NCI-H2196 (cell line): Measurements from ENCODE around the gene SUPT20H.
"Not testable (repeated sequence)": the region's sequence is repeated elsewhere in the genome, so short reads cannot be mapped to it uniquely, and the experiment has no call there.

Experiments
- DNase-seq: peaks from one replicate; lab custom pipeline; 2025; ENCODE audit not compliant: unreplicated experiment; lab: John Stamatoyannopoulos, UW

SUPT20H gene

DNA sequence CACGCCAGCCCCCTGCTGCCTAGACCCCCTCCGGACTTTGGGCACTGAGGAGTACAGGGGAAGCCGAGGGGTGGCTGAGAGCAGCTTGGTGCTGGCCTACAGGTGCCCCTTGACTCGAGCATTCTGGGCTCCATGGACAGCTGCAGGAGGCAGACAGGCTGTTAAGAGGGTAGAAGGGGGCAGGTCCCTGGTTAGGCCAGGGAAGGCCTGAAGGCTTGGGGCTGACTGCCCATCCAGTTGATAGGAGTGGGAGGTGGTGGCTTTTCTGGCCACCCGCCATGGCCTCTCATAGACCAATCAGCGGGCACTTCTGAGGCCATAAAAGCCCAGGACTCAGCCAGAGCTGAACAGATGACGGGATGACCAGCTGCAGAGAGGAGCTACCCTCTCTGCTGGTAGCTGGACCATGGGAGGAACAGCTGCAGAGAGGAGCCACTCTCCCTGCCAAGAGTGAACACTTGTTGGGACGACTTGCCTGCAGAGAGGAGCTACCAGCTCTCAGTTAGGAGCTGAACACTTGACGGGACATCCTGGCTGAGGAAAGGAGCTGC lies 10.7 kb upstream of the SUPT20H start:
- no peak for DNase-seq

DNA sequence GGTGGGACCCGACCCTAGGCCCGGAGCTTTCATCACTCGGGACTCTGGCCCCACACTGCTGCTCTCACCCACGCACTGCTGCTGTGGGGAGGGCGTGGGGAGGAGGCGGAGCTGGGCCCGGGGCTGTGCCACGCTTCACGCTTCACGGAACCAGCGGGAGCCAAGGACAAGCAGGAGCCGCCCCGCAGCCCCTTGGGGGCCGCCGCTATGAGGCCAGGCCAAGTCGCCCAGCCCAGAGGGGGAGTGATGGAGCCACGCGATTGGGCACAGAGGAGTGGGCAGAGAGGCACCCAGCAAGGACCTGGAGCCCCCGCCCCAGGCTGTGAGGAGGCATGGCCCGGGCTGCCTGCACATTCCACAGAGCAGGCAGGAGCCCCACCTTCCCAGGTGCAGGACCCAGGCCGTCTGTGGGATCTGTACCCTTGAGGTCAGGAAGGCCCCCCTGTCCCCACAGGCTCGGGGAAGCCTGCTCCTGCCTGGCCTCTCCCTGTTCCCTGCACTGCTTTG lies 10.2 kb upstream of the SUPT20H start:
- DNase-seq: no peak

DNA sequence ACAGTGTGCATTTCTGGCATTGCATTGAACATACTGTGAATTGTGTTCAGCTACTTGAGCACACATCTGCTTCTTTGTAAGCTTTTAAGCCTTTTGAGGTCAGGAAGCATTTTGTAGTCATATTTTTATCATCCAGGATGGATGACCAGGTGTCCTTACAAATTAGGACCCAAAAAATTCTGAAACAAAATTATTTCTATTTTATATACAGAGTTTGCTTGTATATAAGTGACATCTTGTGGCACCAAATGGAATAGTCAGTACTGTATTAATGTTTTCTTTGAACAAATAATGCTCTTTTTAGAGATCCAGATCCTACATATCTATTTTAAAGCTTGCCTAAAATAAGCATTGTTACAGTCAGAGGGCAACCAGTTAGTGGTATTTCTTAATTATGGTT lies 9.5 kb upstream of the SUPT20H start:
- no peak for DNase-seq

DNA sequence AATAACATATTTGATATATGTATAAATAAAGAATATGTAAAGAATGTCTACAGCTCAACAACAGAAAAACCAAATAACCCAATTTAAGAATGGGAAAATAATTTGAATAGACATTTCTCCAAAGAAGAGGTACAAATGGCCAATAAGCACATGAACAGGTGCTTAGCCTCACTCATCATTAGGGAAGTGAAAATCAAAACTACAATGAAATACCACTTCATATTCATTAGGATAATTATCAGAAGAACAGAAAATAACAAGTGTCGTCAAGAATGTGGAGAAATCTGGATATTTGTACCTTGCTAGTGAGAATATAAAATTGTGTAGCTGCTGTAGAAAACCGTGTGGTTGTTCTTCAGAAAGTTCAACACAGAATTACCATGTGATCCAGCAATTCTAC lies 8.4 kb upstream of the SUPT20H start:
- no peak for DNase-seq

DNA sequence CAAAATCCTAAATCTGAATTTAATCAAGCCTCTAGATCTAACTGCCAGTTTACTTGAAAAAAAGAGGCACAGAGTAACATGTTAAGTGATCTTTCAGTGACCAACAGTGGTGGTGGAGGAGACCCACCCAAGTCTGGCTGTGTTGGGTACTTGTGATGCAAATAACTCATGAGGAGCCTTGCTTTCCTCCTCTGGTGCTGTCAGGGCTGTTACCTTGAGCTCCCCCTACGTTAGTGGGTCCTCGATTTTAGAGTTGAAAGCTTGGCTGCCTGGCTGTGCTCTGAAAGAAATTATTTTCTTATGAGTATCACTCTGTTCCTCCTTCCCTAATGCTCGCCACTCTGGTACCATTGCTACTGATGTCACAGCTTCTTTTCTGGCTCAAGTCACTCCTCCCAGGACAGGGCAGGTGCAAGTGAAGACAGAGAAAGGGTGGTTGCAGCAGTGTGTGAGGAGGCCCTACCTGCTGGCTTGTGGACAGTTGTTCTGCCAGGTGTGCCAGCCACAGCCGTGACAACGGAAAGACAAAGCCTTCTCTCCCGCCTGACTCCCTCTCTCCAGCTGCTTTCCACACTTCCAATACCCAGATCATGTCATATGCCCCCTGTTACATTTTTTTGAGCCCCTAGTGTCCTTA lies 6.5 kb upstream of the SUPT20H start:
- no peak for DNase-seq

DNA sequence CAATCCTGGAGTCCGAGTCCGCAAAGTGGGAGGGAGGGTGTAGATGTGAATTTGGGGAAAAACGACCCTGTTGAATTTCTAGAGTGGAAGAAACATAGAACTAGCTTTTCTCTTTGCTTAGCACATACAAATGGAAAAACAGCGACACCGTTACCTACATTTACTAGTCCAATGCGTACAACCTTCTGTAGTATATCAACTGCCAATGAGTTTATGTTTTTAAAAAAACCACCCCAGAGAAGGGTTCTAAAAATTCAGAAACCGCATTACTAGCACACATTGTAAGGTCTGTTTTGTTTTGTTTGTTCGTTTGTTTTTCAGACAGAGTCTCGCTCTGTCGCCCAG lies 332 bp upstream of the SUPT20H start:
- no peak for DNase-seq

DNA sequence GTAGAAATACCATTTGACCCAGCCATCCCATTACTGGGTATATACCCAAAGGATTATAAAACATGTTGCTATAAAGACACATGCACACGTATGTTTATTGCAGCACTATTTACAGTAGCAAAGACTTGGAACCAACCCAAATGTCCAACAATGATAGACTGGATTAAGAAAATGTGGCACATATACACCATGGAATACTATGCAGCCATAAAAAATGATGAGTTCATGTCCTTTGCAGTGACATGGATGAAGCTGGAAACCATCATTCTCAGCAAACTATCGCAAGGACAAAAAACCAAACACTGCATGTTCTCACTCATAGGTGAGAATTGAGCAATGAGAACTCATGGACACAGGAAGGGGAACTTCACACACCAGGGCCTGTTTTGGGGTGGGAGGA lies 3.3 kb downstream of the SUPT20H start:
- not testable (repeated sequence) for DNase-seq

DNA sequence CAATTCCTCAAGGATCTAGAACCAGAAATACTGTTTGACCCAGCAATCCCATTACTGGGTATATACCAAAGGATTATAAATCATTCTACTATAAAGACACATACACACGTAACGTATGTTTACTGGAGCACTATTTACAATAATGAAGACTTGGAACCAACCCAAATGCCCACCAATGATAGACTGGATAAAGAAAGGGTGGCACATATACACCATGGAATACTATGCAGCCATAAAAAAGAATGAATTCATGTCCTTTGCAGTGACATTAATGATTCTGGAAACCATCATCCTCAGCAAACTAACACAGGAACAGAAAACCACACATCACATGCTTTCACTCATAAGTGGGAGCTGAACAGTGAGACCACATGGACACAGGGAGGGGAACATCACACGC lies 6.4 kb downstream of the SUPT20H start:
- DNase-seq: not testable (repeated sequence)

DNA sequence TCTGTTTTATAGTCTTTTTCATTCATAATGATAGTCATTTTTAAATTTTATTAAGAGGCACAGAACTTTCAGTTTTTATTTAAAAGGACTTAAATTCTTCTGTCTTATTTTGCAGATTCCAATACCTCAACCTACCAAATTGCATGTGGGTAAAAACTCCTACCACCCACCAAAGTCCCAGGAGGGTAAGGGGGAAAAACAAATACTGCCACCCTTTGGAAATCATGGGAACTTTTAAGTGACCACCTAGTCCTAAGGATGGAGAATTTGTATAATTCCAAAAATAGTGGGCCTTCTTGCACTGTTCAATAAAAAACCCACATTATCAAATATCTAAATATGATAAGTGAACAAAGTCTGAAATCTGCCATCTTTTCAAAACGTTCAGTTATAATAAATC lies 9.7 kb downstream of the SUPT20H start:
- no peak for DNase-seq

DNA sequence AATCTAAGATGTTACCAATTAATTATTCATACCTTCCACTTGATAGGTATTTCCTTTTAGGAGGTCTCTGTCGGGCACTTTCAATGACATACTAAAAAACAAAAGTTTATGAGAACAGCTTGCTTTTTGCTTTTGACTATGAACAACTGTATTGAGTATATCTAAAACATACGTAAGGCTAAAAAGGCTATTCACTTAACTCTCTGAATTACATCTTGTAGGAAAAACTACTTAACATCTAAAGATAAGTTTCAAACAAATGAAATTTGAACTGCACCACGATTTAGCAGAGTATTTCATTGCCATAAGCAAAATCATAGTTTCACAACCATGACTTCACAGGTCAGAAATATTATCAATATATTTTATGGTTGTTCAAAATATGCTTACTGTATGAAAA lies 11.6 kb downstream of the SUPT20H start:
- DNase-seq: no peak

DNA sequence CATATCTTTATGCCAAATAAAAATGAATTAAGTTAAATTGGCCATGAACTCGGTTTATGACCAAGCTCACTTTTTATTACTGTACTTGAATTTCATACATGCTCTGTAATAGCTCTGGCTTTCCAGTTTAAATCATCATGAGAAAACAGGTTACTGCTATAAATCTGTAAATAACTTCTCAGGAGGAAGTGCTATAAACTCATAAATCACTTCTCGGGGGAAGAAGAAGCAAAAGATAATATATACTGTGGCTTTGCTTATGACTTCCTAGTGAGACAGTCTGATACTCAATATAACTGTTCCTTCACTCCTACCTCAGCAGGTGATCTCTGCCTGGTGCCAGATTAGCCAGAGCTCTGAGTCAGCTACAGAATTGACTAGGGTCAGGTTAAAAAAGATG lies 12.5 kb downstream of the SUPT20H start:
- no peak for DNase-seq

DNA sequence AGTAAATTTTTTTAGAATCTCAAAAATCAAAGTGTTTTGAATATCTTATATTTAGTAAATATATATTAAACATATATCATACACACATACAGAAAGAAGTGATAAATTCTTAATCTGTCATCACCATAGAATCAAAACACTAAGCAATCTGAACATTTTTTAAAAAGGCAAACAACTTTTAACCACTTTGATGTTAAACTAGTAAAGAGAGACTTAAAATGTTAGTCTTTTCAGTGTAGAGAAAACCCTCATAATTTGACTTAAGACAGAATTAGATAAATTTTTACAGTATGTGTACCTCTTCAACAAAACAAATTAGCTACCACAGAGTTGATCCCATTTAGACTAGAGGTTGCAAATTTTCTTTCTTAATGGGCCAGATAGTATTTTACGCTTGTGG lies 13.4 kb downstream of the SUPT20H start:
- DNase-seq: no peak

DNA sequence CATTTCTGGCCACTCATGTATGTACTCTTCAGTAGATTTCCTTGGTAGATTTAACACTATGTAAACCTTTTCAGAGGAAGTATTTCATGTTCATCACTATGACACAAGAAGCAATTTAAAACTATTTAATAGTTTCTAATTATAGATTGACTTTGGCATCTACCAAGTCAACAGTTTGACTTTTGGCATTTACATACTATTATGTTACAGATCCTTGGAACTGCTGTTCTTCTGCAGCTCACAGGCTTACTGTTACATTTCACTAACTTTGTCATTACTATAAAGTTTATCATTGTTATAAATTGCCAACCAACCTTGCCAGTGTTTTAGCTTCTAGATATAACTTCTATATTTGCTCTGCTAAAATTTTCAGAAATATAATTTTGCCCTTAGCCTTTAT lies 18.7 kb downstream of the SUPT20H start:
- no peak for DNase-seq

DNA sequence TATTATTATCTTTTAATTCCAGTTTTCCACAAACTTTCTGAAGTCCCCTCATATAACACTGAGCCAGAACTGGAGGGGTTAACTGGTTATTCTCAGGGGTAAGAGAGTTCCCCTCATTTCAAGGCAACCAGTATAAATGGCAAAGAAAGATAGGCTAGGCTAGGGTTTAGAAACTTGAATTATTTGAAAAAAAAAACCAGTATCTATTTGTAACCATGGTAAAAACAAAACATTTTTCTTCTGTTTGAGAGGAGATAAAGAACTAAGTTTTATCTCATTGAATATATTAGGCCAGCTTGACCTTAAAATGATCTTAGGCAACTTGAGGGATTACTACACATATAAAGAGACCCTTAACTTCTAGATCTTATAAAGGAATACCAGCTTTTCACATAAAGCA lies 19.6 kb downstream of the SUPT20H start:
- no peak for DNase-seq

DNA sequence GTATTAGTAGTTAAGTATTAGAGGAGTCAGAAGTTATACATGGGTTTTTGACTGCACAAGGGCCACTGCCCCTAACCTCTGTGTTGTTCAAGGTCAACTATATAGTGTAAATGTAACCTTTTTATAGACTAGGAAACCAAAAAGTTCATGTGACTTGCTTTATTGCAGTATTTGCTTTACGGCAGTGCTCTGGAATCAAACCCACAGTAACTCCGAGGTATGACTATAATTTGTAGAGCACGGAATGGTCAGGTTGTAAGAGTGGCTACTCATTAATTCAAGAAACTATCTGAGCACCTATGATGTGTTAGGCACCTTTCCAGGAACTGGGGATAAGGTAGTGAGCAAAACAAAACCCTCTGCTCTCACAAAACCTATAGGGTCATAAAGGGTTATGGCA lies 22.2 kb downstream of the SUPT20H start:
- no peak for DNase-seq

DNA sequence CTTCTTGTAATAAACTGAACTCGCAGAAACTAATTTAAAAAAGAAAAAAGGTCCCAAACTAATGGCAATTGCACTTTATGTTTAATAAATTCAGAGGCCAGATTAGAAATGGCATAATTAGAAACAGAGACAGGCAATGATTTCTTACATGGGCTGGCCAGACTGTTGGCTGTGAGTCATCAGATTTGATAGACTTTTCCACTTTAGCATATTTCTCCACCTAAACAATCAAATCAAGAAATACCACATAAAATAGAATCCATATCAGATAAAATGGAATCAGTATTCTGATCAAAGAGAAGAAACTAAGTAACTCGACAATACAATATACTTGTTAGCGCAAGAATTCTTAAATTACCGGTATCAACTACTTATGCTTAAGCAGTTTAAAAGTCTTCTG lies 29.9 kb downstream of the SUPT20H start:
- DNase-seq: no peak

DNA sequence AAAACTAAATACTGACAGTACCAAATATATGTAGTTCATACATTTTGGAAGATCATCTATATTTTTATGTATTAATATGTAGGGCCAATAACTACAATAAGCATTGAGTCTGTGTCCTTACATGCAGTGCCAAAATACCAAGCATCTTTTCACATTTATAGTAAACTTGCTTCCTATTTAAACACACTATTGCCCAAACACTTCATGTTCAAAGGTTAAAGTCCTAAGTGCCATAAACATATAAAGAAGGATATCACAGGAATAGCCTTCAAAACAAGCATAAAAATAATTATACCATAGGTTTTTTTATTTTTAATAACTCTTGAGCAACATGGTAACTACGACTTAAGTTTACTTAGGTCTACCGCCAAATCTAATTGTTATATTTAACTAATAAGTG lies 31.8 kb downstream of the SUPT20H start:
- DNase-seq: no peak

DNA sequence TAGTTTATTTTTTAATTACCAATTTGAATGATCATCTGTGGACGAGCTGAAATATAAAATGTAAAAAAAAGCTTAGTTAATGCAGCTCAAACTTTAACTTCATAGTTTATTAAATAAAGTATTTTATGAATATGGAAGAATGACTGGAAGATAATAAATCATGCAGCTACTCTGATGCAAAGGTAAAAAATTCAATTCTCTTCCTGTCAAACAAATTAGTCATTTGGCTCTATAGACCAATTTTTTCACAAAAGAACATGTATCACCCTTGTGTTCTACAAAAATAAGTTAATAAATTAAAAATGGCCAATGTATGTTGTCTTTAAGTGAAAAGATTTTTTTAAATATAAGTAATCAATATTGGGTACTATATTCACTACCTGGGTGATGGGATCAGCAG lies 32.7 kb downstream of the SUPT20H start:
- no peak for DNase-seq

DNA sequence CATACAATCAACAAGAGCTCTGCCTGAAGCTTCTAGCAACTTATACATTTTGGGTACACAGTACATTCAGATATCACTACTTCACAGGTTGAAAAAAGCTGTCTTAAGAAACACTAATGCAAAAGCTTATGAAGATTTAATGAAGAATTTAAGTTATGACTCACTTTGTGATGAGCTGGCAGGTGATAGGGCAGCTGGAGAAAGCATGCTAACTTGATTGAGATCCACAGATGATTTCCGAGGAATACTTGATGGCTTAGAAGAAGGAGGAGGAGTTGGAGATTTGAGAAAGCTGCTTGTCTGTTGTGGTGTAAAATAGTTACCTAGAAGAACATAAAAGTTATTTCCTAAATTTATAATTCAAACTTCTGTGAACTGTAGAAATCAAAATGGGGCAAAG lies 35.6 kb downstream of the SUPT20H start:
- no peak for DNase-seq

DNA sequence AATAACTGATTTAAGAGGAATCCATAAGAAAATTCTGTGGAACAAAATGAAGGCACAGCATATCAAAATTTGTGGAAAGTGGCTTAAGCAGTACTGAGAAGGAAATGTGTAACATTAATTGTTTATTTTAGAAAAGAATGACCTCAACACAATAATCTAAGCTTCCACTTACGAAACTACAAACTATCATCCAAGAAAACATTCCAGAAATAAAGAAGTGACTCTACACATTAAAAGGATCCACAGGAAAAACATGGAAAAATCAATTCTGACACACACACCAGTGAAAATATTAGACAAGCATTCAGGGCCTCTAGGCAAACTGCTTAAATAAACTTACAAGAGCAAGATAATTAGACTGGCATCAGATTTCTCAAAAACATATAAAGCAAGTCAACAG lies 44.9 kb downstream of the SUPT20H start:
- no peak for DNase-seq

DNA sequence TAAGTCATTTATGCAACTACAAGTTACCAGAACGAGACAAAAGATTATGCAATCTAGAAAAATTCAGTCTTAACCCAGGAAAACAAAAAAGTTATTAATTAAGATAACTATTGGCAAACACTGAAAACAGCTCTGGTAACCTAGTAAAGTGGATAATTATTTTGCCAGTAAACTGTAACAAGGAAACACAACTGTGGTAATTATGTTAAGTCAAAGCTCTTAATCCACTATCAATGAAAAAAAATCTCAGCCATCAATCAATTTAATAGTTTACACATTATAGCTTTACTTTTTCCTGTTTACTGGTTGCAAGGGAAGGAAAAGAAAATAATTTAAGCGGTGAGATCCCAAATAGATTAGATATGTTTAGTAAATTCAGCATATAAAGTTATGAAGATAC lies 47.7 kb downstream of the SUPT20H start:
- DNase-seq: no peak

DNA sequence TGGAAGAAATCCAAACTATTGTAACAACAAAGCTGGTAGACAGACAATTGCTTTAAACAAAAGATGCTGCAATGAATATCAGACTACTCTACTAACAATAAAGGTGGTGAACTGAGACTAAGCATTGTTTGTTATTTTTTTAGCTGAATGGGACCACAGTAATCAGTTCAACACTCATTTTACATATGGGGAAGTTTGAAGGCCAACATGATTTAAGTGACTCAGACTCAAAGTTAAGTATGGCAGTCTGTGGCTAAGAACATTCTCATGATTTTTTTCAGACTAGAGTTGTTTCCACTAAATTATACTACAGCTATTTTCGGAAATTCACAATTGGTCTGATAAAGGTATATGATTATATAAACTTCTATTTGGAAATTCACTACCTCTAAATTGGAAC lies 48.5 kb downstream of the SUPT20H start:
- DNase-seq: no peak

DNA sequence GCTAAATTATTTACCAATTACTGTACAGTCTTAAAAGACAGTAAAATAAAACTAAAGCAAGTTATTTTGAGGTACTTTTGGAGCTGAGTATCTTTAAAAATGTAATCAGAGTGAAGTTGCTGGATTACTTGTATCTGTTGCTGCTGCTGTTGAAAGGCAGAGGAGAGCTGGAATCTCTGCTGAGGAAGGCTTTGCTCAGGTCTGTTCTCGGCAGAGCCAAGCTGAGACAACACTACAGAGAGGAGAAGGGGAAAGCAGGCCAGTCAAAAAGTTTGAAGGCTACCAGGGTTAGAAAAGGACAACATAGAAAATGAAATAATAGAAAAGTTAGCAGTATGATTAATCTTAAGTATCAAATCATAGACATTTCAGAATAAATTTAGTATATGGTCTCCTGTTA lies 49.1 kb downstream of the SUPT20H start:
- DNase-seq: no peak
